ENCODE measurements around the gene CARD10. TPM values are rescaled to one million over a fixed set of nuclear protein-coding genes. Genes with fewer than 3 reads are reported as not detected.

Gene CARD10
- total RNA-seq: under 1 TPM; 0.09 to 0.51 TPM

GRCh38 chr22:37519268-37520195, at the start of gene CARD10:
Gene CARD10, minus strand, starts transcription at chr22:37519415. Its CDS starts 215 bp downstream, at chr22:37519200.
- H3K36me3 Mint-ChIP-seq: peaks cover 0 to 4% of the 10 kb centered on the region in 2 donors
- no peak for DNase-seq (ENCODE audit: low spot score in 2 of 2)
- no peaks in the 10 kb centered on the region for H3K9me3 Mint-ChIP-seq
- ATAC-seq: peak; percentile 50 to 74
- no peak within 1 kb of the TSS for H3K27ac Mint-ChIP-seq

GRCh38 chr22:37568448-37569008, 49.3 kb upstream of the CARD10 start:
- ATAC-seq: no peak
- no peaks in the 10 kb centered on the region for H3K36me3 Mint-ChIP-seq
- H3K27ac Mint-ChIP-seq: no peak overlapping the region
- no peak for DNase-seq (ENCODE audit: low spot score in 2 of 2)
- H3K9me3 Mint-ChIP-seq: no peaks in the 10 kb centered on the region

GRCh38 chr22:37568012-37568411, 48.8 kb upstream of the CARD10 start:
- ATAC-seq: no peak

GRCh38 chr22:37566903-37567798, 47.9 kb upstream of the CARD10 start:
- Mint-ChIP-seq H3K36me3 (no peaks in the 10 kb centered on the region), H3K9me3 (no peaks in the 10 kb centered on the region), H3K27ac (peak overlapping the region; percentile 76 to 82)
- ATAC-seq (peak; percentile 87 to 96), DNase-seq (ENCODE audit: low spot score in 2 of 2) (peak; percentile 94 to 96)

More at GRCh38 chr22:37568012-37568411, 48.8 kb upstream of the CARD10 start:
- H3K9me3 Mint-ChIP-seq: no peaks in the 10 kb centered on the region
- peak overlapping the region in 1 of 2 donors; percentile 76 for H3K27ac Mint-ChIP-seq
- DNase-seq (ENCODE audit: low spot score in 2 of 2): no peak
- no peaks in the 10 kb centered on the region for H3K36me3 Mint-ChIP-seq

- ATAC-seq: peak; percentile 34 to 52
- peak overlapping the region; percentile 76 to 88 for H3K27ac Mint-ChIP-seq
- no peaks in the 10 kb centered on the region for H3K9me3 Mint-ChIP-seq
- DNase-seq (ENCODE audit: low spot score in 2 of 2): peak; percentile 32 to 70
- peaks cover 0 to 6% of the 10 kb centered on the region in 2 donors for H3K36me3 Mint-ChIP-seq
These were observed 47.2 kb upstream of the CARD10 start for GRCh38 chr22:37566329-37566837.

DNA sequence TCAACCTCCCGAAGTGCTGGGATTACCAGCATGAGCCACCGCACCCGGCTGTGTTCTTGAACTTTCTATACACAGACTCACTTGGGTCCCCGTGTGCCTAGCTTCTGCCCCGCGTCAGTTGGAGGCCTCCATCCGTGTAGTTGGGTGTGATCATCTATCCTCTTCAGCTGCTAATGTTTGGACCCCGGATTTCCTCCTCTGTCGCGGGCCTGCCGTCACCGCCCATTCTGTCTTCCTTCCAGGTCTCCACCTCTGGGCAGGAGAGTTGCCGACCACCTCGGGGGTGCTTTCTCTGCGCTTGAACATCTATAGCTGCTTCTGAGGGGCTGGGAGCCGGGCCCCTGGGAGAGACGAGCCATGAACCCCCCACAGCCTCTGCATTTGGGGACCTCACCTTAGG, 46.6 kb upstream of the CARD10 start:
- H3K36me3 Mint-ChIP-seq: peaks cover 0 to 8% of the 10 kb centered on the region in 2 donors
- ATAC-seq (no peak), DNase-seq (ENCODE audit: low spot score in 2 of 2) (no peak)
- no peaks in the 10 kb centered on the region for H3K9me3 Mint-ChIP-seq
- peak overlapping the region in 1 of 2 donors; percentile 76 for H3K27ac Mint-ChIP-seq

- Mint-ChIP-seq H3K36me3 (peaks cover 0 to 8% of the 10 kb centered on the region in 2 donors), H3K9me3 (no peaks in the 10 kb centered on the region)
- ATAC-seq: no peak
These were observed 45.0 kb upstream of the CARD10 start for GRCh38 chr22:37564111-37564711.

DNA sequence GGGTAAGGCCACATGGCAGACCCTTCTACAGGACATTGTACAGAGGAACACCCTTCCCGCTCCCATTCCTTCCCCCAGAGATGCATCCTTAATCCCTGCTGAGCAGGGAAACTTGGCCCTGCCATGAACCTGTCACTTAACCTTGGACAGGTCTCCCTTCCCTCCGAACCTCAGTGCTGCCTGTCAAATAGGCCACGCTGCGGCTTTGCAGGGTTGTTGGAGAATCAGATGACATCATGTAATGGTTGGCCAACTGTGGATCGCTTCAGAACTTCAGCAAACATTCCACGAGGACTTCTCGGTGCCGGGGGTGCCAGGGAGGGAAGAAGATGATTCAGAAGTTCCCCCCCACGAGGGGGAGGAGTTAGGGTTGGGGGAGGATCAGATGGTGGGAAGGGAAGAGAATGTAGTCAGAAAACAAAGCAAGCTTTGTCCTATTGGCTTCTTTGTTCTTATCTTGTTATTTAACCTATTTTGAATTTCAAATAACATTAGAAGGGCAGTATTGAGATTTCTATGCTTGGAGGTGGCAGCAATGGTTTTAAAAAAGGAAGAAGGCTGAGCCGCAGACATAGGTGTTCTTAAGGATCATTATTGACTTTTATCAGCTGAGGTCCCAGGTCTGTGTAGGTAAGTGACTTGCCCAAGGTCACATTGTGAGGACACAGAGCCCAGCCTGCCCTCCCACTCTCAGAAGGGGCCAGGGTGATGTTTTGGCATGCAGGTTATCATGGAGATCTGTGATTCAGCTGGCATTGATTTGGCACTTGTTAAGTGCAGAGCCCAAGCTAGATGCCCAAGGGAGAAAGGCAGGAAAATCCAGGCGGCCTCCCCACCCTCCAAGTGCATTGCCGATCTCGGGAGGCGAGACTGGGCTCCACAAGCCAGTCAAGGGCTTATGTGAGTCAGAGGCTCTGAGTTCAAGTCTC, 44.2 kb upstream of the CARD10 start:
- DNase-seq (ENCODE audit: low spot score in 2 of 2): no peak
- peaks cover 0 to 8% of the 10 kb centered on the region in 2 donors for H3K36me3 Mint-ChIP-seq
- no peak overlapping the region for H3K27ac Mint-ChIP-seq
- no peaks in the 10 kb centered on the region for H3K9me3 Mint-ChIP-seq
- ATAC-seq: no peak

More at GRCh38 chr22:37564111-37564711, 45.0 kb upstream of the CARD10 start:
- no peak overlapping the region for H3K27ac Mint-ChIP-seq
- DNase-seq (ENCODE audit: low spot score in 2 of 2): no peak

DNA sequence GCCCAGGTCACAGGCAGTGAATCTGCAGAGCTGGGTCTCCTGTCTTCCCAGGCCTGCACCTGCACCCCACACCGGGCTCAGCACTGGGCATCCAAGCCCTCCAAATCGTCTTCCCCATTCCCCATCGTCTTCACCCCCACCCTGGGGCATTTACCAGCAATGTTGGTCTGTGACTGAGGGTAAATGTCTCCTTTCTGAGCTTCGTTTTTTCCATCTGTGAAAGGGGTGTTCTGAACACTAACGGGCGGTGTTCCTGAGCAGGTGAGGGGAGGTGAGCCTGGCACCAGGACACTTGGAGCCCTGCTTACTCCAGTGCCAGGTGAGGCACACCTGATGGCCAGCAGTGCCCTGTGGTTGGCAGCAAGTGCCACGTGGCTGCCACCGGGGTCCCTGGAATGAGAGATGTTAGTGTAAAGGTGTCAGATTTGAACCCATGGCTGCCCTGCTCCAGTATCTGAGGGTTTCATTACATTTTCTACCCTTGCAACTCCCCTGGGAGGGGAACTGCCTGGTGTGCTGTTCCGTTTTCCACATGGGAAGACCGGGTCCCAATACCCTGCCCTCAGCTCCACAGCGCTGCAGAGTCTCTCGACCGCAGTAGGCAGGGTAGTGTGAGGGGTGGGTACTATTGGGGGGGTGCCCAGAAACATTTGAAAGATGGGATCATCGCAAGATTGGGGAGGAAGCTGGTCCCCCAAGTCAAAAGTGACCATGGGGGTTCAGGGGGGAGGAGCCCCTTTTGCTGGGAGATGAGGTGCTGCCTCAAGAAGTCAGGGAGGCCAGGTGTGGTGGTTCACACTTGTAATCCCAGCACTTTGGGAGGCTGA, 43.0 kb upstream of the CARD10 start:
- Mint-ChIP-seq H3K36me3 (peaks cover 0 to 8% of the 10 kb centered on the region in 2 donors), H3K9me3 (no peaks in the 10 kb centered on the region), H3K27ac (no peak overlapping the region)
- DNase-seq (ENCODE audit: low spot score in 2 of 2) (no peak), ATAC-seq (no peak)

DNA sequence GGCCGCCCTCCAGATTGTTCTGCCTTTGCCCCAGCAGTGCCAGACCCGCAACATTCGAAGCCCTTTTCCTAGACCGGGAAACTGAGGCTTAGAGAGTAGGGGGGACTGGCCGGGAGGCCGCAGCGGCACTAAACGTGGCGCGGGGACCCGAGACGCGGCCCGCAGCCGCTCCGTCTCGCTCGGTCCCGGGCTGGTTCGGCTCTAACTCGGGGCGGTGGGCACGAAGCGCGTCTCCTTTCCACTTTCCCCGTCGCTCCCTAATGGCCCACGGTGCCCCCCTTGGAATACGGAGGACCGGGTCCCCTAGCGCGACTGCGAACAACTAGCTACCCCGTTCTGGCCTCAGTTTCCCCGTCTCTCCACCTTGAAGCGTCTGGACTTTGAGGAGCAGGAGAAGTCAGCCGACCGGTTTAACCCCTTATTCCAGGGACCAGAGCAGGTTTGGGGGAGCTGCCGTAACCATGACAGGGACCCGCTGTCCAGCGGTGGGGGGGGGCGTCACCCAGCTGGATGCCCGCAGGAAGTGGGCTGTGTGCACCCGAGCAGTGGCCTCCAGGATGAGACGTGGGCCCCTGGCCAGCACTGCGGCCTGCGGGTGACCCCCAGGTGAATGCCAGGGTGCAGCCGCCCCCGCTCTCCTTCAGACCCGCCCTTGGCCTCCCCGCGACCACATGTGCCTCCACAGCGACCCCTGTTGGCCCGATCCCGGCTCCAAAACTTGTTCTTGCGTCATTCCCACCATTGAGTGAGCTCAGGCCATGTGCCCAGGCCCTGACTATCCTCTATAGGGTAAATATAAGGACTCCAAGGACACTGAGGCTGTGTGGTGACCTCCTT, 42.2 kb upstream of the CARD10 start:
- peaks cover 0 to 8% of the 10 kb centered on the region in 2 donors for H3K36me3 Mint-ChIP-seq
- DNase-seq (ENCODE audit: low spot score in 2 of 2) (peak; percentile 73 to 90), ATAC-seq (peak; percentile 56 to 72)
- no peak overlapping the region for H3K27ac Mint-ChIP-seq
- no peaks in the 10 kb centered on the region for H3K9me3 Mint-ChIP-seq

DNA sequence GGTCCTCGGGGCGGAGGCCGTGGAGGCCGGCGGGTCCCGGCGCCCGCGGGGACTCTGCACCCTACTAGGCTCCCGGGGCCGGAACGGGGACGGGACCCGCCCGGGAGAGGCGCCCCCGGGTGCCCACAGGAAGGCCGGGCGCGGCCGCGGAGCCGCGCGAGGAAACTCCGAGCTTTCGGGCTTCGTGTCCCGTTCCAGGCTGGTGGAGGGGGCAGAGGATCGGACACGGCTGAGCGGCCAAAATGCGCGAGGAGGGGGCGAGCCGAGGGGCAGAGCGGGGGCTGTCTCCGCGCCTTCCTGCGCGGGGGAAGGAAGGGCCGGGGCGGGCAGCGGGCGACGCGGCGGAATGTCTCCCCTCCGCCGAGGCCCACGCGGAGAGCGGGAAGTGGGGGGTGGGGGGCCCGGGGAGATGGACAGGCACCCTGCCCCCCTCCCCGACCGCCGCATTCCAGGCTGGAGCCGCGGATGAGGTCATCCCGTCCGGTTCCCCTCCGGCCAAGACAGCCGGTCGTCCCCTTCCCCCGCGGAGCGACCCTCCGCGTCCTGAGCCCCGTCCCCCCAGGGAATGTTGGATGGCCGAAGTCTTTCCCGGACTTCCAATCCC, 41.5 kb upstream of the CARD10 start:
- DNase-seq (ENCODE audit: low spot score in 2 of 2): no peak

DNA sequence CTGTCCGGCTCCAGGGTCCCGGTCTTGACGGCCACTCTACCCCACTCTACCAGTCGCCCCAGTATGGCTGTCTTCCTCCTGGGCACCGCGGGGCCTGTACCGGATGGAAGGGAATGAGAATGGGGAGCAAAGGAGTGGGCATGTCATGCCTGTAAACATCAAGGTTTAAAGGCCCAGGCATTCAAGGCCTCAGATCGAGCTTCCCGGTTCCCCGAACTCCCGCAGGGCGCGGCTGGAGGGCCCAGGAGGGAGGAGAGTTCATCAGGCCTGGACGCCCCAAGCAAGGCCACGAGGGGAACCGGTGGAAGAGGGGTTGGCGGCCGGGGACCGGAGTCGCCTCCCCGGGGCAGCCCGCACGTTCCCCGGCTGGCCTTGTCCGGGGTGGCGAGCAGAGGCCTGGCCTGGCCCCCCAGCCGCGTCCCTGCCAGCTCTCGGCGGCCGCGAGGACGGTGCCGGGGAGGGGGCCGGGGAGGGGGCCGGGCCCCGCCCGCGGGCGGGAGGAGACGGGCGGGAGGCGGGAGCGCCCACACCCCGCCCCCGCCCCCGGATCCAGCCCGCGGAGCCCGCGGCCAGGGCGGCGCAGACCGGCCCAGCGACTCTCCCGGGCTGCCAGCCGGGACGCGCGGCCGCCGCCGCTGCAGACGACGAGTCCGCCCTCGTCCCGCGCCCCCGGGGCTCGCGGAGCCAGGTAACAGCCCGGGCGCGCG, 40.8 kb upstream of the CARD10 start, which contains the start of gene CDC42EP1:
CDC42EP1 (plus strand) TSS at position 580 of the 707 bp plus-strand sequence. CDS start 5,870 bp downstream, outside the sequence.
- no peak within 1 kb of the TSS for H3K27ac Mint-ChIP-seq
- peak in 1 of 2 donors; percentile 31 for ATAC-seq
- no peak for DNase-seq (ENCODE audit: low spot score in 2 of 2)
- peaks cover 0 to 8% of the 10 kb centered on the region in 2 donors for H3K36me3 Mint-ChIP-seq
- no peaks in the 10 kb centered on the region for H3K9me3 Mint-ChIP-seq

More for the DNA sequence above, 41.5 kb upstream of the CARD10 start:
- Mint-ChIP-seq H3K9me3 (no peaks in the 10 kb centered on the region), H3K27ac (no peak overlapping the region), H3K36me3 (peaks cover 0 to 8% of the 10 kb centered on the region in 2 donors)
- no peak for ATAC-seq

DNA sequence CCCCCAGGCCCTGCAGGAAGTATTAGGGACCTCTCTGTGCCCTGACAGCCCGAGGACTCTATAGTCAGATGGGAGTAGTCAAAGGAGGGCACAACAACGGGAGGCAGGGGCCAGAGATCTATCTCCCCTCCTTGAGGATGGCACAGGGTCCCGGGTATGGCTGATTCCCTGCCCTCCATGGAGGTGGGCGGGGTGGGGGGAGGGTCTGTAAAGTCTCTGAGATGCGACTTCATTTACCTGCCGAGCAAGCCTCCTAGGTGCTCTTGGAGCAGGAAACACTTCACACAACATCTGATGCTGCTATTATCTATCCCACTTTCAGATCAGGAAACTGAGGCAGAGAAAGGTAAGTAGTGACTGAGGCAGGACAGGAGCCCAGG, 40.3 kb upstream of the CARD10 start:
- H3K27ac Mint-ChIP-seq: no peak overlapping the region
- DNase-seq (ENCODE audit: low spot score in 2 of 2) (no peak), ATAC-seq (no peak)
- peaks cover 0 to 8% of the 10 kb centered on the region in 2 donors for H3K36me3 Mint-ChIP-seq
- H3K9me3 Mint-ChIP-seq: no peaks in the 10 kb centered on the region

Measured in activated naive CD4-positive, alpha-beta T cell treated with anti-CD3 and anti-CD28 coated beads, Interleukin-2, amount 50 U/mL, for 72 hours (primary cell).